PC-3 (cell line): ENCODE measurements around the gene RIPK3. TPM values are rescaled to one million over a fixed set of nuclear protein-coding genes. Genes with fewer than 3 reads are reported as not detected.

Experiments used
- ATAC-seq: fragments of 200-7000 bp; cut with Tn5 transposase; 2 replicates; pipeline ENCODE4 v1.9.1; 2020; ENCODE audit warnings: mild to moderate bottlenecking, moderate library complexity
- BruUV-seq: library from RNA; stranded (reverse); fragments of 400-500 nt; replicated peaks from 2 replicates; lab custom pipeline; 2021; lab: Mats Ljungman, UMichigan
- CTCF ChIA-PET: fragments of 300-600 bp; sonication (Branson Sonifier 250); formaldehyde crosslinking; loops from one replicate; lab custom pipeline; 2022; ENCODE audit warnings: antibody characterized with exemption; lab: Charles Lee
- POLR2A ChIA-PET: fragments of 300-600 bp; sonication (Branson Sonifier 250); formaldehyde crosslinking; loops from one replicate; lab custom pipeline; 2022; ENCODE audit warnings: antibody characterized with exemption; ENCODE audit not compliant: unreplicated experiment; lab: Charles Lee
- DNase-seq: peaks from one replicate; pipeline ENCODE4 v3.0.0-alpha.2; 2015
- H2AFZ ChIP-seq: fragments of 300-600 bp; sonication (generic); 2 replicates; pipeline ENCODE4 v1.6.0; 2016; ENCODE audit warnings: antibody characterized with exemption, low read length
- H3F3A ChIP-seq: fragments of 300-600 bp; sonication (generic); one replicate; pipeline ENCODE4 v1.6.0; 2017; ENCODE audit warnings: antibody characterized with exemption, low read length, control low read depth, mild to moderate bottlenecking; ENCODE audit not compliant: unreplicated experiment
- H3K27ac ChIP-seq: fragments of 300-600 bp; sonication (generic); 2 replicates; pipeline ENCODE4 v1.5.1; 2016; ENCODE audit warnings: mild to moderate bottlenecking, low read length
- H3K27me3 ChIP-seq: fragments of 300-600 bp; sonication (generic); 2 replicates; pipeline ENCODE4 v1.6.1; 2016; ENCODE audit warnings: low read length, mixed read lengths
- H3K36me3 ChIP-seq: fragments of 300-600 bp; sonication (generic); 2 replicates; pipeline ENCODE4 v1.6.1; 2016; ENCODE audit warnings: low read depth, mixed run types, low read length, mixed read lengths
- H3K4me1 ChIP-seq: fragments of 300-600 bp; sonication (generic); 2 replicates; pipeline ENCODE4 v1.5.1; 2016; ENCODE audit warnings: low read length; ENCODE audit not compliant: insufficient read depth
- H3K4me2 ChIP-seq: fragments of 300-600 bp; sonication (generic); 2 replicates; pipeline ENCODE4 v1.6.0; 2016; ENCODE audit warnings: low read length
- H3K4me3 ChIP-seq: fragments of 300-600 bp; sonication (generic); 2 replicates; pipeline ENCODE4 v1.5.1; 2016; ENCODE audit warnings: mild to moderate bottlenecking, low read length, mixed read lengths
- H3K79me2 ChIP-seq: fragments of 300-600 bp; sonication (generic); 2 replicates; pipeline ENCODE4 v1.6.1; 2017; ENCODE audit warnings: low read length, mixed read lengths
- H3K9ac ChIP-seq: fragments of 300-600 bp; sonication (generic); 2 replicates; pipeline ENCODE4 v1.6.0; 2016; ENCODE audit warnings: mild to moderate bottlenecking, low read length
- H3K9me2 ChIP-seq: fragments of 300-600 bp; sonication (generic); replicated peaks from 2 replicates; pipeline ENCODE4 v1.6.1; 2016; ENCODE audit warnings: mixed run types, low read length, mixed read lengths
- H3K9me3 ChIP-seq: fragments of 300-600 bp; sonication (generic); 2 replicates; pipeline ENCODE4 v1.6.1; 2016; ENCODE audit warnings: low read length, mixed read lengths
- H4K20me1 ChIP-seq: fragments of 300-600 bp; sonication (generic); 2 replicates; pipeline ENCODE4 v1.6.1; 2016; ENCODE audit warnings: low read length, mixed read lengths
- EZH2 ChIP-seq: fragments of 300-600 bp; sonication (generic); IDR thresholded peaks from one replicate; pipeline ENCODE4 v1.6.1; 2017; ENCODE audit warnings: antibody characterized with exemption, mild to moderate bottlenecking, low read length; ENCODE audit not compliant: unreplicated experiment
- EZH2phosphoT487 ChIP-seq: fragments of 300-600 bp; sonication (generic); IDR thresholded peaks from 2 replicates; pipeline ENCODE4 v1.6.1; 2018; ENCODE audit warnings: mild to moderate bottlenecking, antibody characterized with exemption, low read length, borderline replicate concordance
- intact Hi-C: fragments of 100-400 bp; cut with micrococcal nuclease; formaldehyde crosslinking; loops from 2 replicates; pipeline ENCODE4 v1.9.0; 2023
- total RNA-seq: library from RNA; depleted of rRNA; stranded (reverse); fragments of >200 nt; gene quantifications from 2 replicates; pipeline ENCODE4 v1.2.3, GENCODE V29; 2014
- TF ChIP-seq, protein P1 (sequence below): fragments of 300-600 bp; sonication (generic); conservative IDR thresholded peaks from 2 replicates; pipeline ENCODE4 v1.5.1; 2017; ENCODE audit warnings: antibody characterized with exemption, low read depth, mild to moderate bottlenecking, low read length

RIPK3 gene
- total RNA-seq, 1 experiment from 2014 or later: not detected

DNA sequence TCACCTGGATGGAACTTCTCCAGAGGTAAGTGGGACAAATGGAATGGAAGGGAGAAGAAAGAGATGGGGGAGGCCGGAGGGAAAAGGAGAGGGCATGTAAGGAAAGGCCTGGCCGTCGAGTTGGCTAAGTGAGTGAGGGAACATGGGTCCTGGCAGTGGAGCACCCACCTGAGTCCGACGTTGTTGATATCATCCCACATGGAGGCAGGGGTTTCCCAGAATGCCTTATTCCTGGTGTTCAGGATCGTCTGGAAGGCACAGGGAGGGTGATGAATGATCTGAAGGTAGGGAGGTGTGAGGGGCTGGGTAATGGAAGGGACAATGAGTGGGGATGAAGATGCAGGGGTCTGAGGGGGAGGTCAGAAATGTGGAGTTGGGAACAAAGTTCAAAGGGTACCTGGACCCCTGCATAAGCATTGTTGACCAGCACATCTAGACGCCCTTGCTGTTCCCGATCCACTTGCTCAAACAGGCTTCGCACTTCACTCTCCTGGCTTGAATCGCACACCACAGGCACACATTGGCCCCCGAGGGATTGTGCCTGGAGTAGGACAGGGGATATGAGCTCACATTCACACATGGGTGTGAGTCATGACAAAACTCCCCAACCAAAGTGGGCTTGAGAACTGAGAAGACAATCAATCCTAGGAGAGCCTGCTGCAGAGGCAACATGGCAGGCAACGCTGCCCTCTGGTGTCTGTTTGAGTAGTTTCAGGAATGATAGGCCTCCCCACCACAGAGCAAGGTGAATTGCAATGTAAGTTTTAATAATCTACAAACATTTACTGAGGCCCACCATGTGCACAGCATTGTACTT is 43.2 kb downstream of the RIPK3 start:
- POLR2A ChIA-PET: interaction anchor here (0.6 to 1.0 kb wide), 2 partner anchors 54 to 66 kb away, joined by 3 to 5 read pairs; partner anchors contain the start of gene TINF2
- CTCF ChIA-PET: interaction anchor here (0.6 to 3.1 kb wide), 7 partner anchors 17 to 382 kb away, joined by 3 to 55 read pairs (median 3); partner anchors contain the start of genes CHMP4A, MDP1, RABGGTA and TINF2
- peak; percentile 48 for ATAC-seq

DNA sequence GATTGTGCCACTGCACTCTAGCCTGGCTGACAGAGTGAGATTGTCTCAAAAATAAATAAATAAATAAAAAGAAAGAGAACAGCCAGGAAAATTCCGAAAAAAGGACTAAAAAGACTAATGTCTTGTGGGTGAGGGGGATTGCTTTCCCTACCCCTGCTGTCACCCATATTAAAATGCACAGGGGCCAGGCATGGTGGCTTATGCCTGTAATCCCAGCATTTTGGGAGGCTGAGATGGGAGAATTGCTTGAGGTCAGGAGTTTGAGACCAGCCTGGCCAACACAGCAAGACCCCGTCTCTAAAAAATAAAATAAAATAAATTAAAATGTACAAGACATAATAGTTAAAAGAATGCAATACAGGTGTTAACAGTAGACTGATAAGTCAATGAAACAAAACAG is 46.3 kb downstream of the RIPK3 start:
- Histone ChIP-seq H3K27ac (no peak overlapping the region), H3K9ac (no peak overlapping the region), H3K9me3 (no peaks in the 10 kb centered on the region), H2AFZ (no peak overlapping the region), H3K79me2 (peaks cover 7% of the 10 kb centered on the region), H4K20me1 (no peaks in the 10 kb centered on the region), H3K4me3 (no peak overlapping the region), H3K4me2 (no peak overlapping the region), H3K27me3 (no peaks in the 10 kb centered on the region), H3K36me3 (peaks cover 48% of the 10 kb centered on the region), H3K9me2 (no peaks in the 10 kb centered on the region), H3K4me1 (peaks cover 21% of the 10 kb centered on the region), H3F3A (no peaks in the 10 kb centered on the region)
- no TSS peak for BruUV-seq
- DNase-seq (no peak), ATAC-seq (no peak)
- POLR2A ChIA-PET: no interaction called here
- intact Hi-C loops: no loop called here
- CTCF ChIA-PET: no interaction called here
- no peak for TF ChIP-seq EZH2
- TF ChIP-seq EZH2phosphoT487: no peak
- TF ChIP-seq, protein P1, sequence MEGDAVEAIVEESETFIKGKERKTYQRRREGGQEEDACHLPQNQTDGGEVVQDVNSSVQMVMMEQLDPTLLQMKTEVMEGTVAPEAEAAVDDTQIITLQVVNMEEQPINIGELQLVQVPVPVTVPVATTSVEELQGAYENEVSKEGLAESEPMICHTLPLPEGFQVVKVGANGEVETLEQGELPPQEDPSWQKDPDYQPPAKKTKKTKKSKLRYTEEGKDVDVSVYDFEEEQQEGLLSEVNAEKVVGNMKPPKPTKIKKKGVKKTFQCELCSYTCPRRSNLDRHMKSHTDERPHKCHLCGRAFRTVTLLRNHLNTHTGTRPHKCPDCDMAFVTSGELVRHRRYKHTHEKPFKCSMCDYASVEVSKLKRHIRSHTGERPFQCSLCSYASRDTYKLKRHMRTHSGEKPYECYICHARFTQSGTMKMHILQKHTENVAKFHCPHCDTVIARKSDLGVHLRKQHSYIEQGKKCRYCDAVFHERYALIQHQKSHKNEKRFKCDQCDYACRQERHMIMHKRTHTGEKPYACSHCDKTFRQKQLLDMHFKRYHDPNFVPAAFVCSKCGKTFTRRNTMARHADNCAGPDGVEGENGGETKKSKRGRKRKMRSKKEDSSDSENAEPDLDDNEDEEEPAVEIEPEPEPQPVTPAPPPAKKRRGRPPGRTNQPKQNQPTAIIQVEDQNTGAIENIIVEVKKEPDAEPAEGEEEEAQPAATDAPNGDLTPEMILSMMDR: no peak

More for the DNA sequence above, 43.2 kb downstream of the RIPK3 start:
- BruUV-seq: no TSS peak
- no peak overlapping the region for H3K27ac ChIP-seq
- peaks cover 34% of the 10 kb centered on the region for H3K4me1 ChIP-seq
- peaks cover 35% of the 10 kb centered on the region for H3K79me2 ChIP-seq
- peak; percentile 86 for DNase-seq
- intact Hi-C loops: loop anchor here (1.0 to 5.0 kb wide), 3 partner anchors 26 to 79 kb away; partner anchors contain the start of genes MDP1 and RABGGTA
- no peaks in the 10 kb centered on the region for H3K9me3 ChIP-seq
- H2AFZ ChIP-seq: no peak overlapping the region
- H4K20me1 ChIP-seq: no peaks in the 10 kb centered on the region
- H3K27me3 ChIP-seq: no peaks in the 10 kb centered on the region
- TF ChIP-seq, protein P1: peak; percentile 80
- no peak for TF ChIP-seq EZH2phosphoT487
- peak overlapping the region; percentile 89; the same call in 1 of the 2 replicates for H3K4me2 ChIP-seq
- no peak overlapping the region for H3K9ac ChIP-seq
- no peaks in the 10 kb centered on the region for H3F3A ChIP-seq
- peaks cover 29% of the 10 kb centered on the region for H3K36me3 ChIP-seq
- no peaks in the 10 kb centered on the region for H3K9me2 ChIP-seq
- no peak overlapping the region for H3K4me3 ChIP-seq
